Measurements from ENCODE around the gene AMOTL2.

DNA sequence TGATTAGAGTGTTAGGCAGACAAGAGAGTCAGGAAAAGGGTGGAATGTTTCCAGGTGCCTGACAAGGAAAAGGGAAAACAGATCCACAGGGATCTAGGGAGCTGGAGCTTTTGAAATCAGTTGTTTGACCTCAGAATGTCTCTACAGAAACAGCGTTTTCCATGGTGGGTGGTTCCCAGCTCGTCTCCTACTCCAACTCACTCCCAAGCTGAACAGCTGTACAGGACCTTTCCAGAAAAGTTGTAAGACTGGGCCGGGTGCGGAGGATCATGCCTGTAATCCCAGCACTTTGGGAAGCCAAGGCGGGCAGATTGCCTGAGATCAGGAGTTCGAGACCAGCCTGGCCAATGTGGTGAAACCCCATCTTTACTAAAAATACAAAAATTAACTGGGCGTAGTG, 67.9 kb downstream of the AMOTL2 start:
- TF ChIP-seq, protein P1, sequence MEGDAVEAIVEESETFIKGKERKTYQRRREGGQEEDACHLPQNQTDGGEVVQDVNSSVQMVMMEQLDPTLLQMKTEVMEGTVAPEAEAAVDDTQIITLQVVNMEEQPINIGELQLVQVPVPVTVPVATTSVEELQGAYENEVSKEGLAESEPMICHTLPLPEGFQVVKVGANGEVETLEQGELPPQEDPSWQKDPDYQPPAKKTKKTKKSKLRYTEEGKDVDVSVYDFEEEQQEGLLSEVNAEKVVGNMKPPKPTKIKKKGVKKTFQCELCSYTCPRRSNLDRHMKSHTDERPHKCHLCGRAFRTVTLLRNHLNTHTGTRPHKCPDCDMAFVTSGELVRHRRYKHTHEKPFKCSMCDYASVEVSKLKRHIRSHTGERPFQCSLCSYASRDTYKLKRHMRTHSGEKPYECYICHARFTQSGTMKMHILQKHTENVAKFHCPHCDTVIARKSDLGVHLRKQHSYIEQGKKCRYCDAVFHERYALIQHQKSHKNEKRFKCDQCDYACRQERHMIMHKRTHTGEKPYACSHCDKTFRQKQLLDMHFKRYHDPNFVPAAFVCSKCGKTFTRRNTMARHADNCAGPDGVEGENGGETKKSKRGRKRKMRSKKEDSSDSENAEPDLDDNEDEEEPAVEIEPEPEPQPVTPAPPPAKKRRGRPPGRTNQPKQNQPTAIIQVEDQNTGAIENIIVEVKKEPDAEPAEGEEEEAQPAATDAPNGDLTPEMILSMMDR (conservative IDR thresholded peaks at IDR 0.05; ENCODE audit: low read depth, low read length) = no peak
- TF ChIP-seq EZH2 (IDR thresholded peaks at IDR 0.05; ENCODE audit: borderline replicate concordance, low read depth, low read length, poor library complexity, severe bottlenecking) = no peak

Measured in A673 (cell line).